ENCODE data around the gene IL25.

- TF ChIP-seq EP300 (IDR thresholded peaks at IDR 0.05; ENCODE audit: borderline replicate concordance in 1 of 2, low read depth in 1 of 2, low read length in 1 of 2) (no peak), TCF12 (IDR thresholded peaks at IDR 0.05) (no peak), MAX (IDR thresholded peaks at IDR 0.05; ENCODE audit: low read depth) (no peak), PBX3 (IDR thresholded peaks at IDR 0.05) (no peak), EZH2phosphoT487 (IDR thresholded peaks at IDR 0.05; ENCODE audit: borderline replicate concordance, low read depth) (no peak), POLR2AphosphoS5 (IDR thresholded peaks at IDR 0.05; ENCODE audit: low read depth, low read length) (no peak), TEAD4 (IDR thresholded peaks at IDR 0.05; ENCODE audit: borderline replicate concordance, insufficient read depth) (no peak), USF2 (IDR thresholded peaks at IDR 0.05; ENCODE audit: borderline replicate concordance, low read depth, low read length) (no peak), FOXM1 (IDR thresholded peaks at IDR 0.05; ENCODE audit: low read depth) (no peak)
- TF ChIP-seq, protein P1, sequence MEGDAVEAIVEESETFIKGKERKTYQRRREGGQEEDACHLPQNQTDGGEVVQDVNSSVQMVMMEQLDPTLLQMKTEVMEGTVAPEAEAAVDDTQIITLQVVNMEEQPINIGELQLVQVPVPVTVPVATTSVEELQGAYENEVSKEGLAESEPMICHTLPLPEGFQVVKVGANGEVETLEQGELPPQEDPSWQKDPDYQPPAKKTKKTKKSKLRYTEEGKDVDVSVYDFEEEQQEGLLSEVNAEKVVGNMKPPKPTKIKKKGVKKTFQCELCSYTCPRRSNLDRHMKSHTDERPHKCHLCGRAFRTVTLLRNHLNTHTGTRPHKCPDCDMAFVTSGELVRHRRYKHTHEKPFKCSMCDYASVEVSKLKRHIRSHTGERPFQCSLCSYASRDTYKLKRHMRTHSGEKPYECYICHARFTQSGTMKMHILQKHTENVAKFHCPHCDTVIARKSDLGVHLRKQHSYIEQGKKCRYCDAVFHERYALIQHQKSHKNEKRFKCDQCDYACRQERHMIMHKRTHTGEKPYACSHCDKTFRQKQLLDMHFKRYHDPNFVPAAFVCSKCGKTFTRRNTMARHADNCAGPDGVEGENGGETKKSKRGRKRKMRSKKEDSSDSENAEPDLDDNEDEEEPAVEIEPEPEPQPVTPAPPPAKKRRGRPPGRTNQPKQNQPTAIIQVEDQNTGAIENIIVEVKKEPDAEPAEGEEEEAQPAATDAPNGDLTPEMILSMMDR (IDR thresholded peaks at IDR 0.05), result no peak
- TF ChIP-seq, protein P2, sequence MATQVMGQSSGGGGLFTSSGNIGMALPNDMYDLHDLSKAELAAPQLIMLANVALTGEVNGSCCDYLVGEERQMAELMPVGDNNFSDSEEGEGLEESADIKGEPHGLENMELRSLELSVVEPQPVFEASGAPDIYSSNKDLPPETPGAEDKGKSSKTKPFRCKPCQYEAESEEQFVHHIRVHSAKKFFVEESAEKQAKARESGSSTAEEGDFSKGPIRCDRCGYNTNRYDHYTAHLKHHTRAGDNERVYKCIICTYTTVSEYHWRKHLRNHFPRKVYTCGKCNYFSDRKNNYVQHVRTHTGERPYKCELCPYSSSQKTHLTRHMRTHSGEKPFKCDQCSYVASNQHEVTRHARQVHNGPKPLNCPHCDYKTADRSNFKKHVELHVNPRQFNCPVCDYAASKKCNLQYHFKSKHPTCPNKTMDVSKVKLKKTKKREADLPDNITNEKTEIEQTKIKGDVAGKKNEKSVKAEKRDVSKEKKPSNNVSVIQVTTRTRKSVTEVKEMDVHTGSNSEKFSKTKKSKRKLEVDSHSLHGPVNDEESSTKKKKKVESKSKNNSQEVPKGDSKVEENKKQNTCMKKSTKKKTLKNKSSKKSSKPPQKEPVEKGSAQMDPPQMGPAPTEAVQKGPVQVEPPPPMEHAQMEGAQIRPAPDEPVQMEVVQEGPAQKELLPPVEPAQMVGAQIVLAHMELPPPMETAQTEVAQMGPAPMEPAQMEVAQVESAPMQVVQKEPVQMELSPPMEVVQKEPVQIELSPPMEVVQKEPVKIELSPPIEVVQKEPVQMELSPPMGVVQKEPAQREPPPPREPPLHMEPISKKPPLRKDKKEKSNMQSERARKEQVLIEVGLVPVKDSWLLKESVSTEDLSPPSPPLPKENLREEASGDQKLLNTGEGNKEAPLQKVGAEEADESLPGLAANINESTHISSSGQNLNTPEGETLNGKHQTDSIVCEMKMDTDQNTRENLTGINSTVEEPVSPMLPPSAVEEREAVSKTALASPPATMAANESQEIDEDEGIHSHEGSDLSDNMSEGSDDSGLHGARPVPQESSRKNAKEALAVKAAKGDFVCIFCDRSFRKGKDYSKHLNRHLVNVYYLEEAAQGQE (IDR thresholded peaks at IDR 0.05; ENCODE audit: low read depth, low read length), result no peak
- TF ChIP-seq, protein P3, sequence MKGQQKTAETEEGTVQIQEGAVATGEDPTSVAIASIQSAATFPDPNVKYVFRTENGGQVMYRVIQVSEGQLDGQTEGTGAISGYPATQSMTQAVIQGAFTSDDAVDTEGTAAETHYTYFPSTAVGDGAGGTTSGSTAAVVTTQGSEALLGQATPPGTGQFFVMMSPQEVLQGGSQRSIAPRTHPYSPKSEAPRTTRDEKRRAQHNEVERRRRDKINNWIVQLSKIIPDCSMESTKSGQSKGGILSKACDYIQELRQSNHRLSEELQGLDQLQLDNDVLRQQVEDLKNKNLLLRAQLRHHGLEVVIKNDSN (IDR thresholded peaks at IDR 0.05; ENCODE audit: borderline replicate concordance, low read depth), result no peak
Observed at GRCh38 chr14:23402296-23403138, 29.9 kb downstream of the IL25 start.
